HG02759 (cell line): ENCODE data around the gene LENG8.
A peak's percentile ranks its signal among the peaks of the same experiment; 100 is the strongest.
"Not testable (repeated sequence)": the region's sequence is repeated elsewhere in the genome, so short reads cannot be mapped to it uniquely, and the experiment has no call there.

Experiments
- ATAC-seq: cut with Tn5 transposase; IDR thresholded peaks from one replicate; pipeline ENCODE4 v1.9.1; 2021; ENCODE audit warnings: mild to moderate bottlenecking, moderate library complexity; ENCODE audit not compliant: unreplicated experiment

Gene LENG8

GRCh38 chr19:54439174-54439851, 9.7 kb upstream of the LENG8 start:
- ATAC-seq = no peak

DNA sequence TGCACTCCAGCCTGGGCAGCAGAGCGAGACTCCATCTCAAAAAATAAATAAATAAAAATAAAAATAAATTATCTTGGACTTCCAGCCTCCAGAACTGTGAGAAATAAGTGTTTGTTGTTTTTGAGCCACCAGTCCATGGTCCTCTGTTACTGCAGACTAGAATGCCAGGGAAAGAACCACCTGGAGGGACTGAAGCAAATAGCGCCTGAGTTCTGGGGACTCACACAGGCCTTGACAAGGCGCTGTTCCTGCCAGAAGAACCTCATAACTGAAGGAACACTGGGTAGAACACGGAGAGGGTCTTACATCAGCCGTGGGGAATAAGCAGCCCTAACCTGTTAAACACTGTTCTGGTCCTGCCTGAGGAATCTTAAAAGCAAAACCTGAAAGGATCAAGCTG, 8.4 kb upstream of the LENG8 start:
- no peak for ATAC-seq

GRCh38 chr19:54444737-54445136, 4.3 kb upstream of the LENG8 start:
- no peak for ATAC-seq

- ATAC-seq = not testable (repeated sequence)
Observed at GRCh38 chr19:54446349-54446748, 2.6 kb upstream of the LENG8 start.

- peak; percentile 7 for ATAC-seq
Observed at GRCh38 chr19:54448040-54448773, 792 bp upstream of the LENG8 start.

DNA sequence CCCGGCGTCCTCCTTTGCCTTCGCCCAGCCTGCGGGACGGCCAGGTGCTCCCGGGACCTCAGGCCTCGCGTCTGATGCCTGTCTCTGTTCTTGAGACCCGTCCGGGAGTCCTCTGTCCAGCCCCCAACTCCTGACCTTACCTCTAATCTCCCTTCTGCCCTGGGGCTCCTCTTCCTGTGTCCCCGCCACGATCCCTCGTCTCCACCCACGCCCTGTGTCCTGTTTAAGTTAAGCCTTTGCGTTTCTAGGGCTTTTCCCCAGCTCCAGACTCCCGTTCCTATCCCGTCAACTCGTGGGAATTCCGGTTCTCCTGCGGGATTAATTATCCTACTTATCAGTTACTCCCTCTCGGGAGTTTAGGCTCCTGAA, 686 bp downstream of the LENG8 start:
- ATAC-seq = no peak

GRCh38 chr19:54451331-54451871, 2.4 kb downstream of the LENG8 start:
- no peak for ATAC-seq

DNA sequence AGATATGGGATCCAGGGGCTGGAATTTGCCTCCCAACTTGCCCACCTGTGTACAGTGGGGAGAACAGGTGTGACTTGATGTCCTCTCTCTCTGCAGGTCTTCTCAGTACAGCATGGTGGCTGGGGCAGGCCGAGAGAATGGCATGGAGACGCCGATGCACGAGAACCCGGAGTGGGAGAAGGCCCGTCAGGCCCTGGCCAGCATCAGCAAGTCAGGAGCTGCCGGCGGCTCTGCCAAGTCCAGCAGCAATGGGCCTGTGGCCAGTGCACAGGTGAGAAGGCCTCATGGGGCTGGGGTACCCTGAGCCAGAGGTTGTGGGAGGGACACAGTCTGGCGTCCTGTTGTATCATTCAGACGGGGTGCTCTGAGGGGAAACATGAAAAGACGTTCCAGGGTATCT, 3.0 kb downstream of the LENG8 start:
- no peak for ATAC-seq

DNA sequence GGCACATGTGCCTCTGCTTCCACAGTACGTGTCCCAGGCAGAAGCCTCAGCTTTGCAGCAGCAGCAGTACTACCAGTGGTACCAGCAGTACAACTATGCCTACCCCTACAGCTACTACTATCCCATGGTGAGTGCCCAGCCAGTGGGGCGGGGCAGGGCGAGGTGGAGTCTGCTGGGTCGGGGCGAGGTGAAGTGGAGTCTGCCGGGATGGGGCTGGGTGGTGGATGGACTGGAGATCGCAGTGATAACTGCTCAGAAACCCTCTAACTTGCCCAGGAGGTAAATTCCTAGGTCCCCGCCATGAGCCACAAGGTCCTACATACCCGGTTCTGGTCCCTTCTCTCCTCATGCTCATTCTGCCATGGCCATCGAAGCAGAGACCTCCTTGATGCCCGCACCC, 3.6 kb downstream of the LENG8 start:
- ATAC-seq = no peak

DNA sequence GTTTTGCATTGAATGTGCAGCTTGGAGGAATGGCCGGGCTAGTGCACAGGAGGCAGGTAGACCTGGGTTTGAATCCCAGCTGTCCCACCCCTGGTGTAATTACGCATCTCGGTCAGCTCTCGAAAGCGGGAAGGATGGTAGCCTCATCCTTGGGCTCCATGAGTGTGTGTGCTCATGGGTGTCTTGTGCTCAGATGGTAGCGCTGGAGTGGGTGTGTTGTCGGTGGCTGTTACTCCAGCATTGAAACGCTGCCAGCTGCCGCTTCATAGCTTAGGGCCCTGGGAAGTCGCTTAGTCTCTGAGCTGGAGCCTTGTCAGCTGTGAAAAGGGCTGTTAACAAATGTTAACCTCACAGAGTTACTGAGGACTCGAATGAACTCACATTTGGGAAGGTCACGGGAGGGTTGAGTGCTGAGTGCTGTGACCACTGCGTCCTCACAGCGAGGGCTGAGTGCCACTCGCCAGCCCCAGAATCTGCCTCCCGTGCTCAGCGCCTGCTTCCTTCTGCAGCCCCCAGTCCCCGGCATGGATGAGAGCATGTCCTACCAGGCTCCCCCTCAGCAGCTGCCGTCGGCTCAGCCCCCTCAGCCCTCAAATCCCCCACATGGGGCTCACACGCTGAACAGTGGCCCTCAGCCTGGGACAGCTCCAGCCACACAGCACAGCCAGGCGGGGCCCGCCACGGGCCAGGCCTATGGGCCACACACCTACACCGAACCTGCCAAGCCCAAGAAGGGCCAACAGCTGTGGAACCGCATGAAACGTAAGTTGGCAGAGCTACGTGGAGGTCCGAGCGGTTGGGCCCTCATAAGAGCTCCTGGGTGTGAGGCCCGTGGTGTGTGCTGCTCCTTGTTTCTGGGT, 5.2 kb downstream of the LENG8 start:
- ATAC-seq = no peak

- no peak for ATAC-seq
Observed at GRCh38 chr19:54454781-54455675, 6.0 kb downstream of the LENG8 start.

DNA sequence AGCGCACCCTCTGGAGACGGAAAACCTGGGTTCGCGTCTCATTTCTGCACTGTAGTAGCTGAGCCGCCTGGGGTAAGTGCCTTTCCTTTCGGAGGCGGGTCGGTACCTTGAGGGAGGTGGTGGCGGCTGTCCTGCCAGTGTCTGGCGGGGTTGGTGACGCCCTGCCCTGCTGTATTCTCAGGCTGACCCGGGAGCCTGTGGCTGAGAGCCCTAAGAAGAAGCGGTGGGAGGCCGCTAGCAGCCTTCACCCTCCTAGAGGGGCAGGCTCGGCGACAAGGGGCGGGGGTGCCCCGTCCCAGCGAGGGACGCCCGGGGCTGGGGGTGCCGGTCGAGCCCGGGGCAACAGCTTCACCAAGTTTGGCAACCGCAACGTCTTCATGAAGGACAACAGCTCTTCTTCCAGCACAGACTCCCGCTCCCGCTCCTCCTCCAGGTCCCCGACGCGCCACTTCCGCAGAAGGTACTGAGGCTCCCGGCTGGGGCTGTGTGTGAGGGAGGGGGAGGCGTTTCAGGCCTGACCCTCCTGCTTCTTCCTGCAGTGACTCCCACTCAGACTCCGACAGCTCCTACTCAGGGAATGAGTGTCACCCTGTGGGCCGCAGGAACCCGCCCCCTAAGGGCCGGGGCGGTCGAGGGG, 6.9 kb downstream of the LENG8 start:
- ATAC-seq = no peak

DNA sequence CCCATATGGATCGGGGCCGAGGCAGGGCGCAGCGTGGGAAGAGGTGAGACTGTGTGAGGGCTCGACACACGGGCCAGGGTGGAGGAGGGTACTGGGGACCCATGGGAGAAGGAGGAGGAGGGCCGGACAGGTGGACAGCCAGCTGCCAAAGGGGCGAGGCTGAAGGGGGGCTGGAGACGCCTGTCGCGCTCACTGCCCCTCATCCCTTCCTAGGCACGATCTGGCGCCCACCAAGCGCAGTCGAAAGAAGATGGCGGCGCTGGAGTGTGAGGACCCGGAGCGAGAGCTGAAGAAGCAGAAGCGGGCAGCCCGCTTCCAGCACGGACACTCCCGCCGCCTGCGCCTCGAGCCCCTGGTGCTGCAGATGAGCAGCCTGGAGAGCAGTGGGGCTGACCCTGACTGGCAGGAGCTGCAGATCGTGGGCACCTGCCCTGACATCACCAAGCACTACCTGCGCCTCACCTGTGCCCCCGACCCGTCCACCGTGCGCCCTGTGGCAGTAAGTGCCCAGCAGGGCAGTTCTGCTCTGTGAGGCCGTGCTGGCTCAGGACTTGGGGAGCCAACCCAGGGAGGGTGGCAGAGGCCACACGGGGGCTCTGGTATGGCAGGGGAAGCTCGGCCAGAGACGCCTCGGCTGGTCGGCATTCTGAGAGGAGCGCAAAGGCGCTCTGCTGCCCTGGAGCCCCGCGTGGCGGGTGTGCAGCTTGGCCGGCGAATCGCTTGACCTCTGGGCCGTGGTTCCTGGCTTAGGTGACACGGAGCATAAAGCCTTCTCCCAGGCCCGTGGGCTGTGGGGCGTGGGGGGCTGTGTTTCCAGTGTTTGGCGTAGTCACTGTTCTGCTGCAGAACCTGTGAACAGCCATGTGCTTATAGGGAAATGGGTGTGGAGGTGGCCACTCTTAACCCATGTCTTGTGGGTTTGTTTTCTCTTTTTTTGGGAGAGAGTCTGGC, 7.7 kb downstream of the LENG8 start:
- ATAC-seq = no peak

DNA sequence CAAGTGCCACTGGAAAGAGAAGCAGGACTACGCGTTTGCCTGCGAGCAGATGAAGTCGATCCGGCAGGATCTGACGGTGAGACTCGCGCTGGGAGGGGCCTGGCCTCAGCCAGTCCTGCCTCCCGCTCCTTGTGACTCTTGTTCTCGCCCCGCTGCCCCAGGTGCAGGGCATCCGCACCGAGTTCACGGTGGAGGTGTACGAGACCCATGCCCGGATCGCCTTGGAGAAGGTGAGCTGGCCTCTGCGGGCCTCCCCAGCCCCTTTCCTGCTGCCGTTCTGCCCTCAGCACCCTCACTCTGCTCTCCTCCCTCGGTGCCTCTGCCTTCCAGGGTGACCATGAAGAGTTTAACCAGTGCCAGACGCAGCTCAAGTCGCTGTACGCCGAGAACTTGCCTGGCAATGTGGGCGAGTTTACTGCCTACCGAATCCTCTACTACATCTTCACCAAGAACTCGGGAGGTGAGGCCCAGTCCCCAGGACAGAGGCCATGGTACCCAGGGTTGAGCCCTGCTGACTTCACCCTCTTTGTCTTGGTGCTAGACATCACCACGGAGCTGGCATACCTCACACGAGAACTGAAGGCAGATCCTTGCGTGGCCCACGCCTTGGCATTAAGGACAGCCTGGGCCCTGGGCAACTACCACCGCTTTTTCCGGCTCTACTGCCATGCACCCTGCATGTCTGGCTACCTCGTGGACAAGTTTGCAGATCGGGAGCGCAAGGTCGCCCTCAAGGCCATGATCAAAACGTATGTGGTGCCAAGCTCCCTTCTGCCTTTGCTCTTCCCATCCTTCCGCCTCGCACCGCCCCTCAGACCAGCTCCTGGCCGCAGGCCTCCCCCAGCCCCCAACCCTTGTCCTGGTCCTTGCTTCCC, 9.0 kb downstream of the LENG8 start:
- ATAC-seq = no peak

GRCh38 chr19:54458648-54459281, 9.8 kb downstream of the LENG8 start:
- no peak for ATAC-seq

DNA sequence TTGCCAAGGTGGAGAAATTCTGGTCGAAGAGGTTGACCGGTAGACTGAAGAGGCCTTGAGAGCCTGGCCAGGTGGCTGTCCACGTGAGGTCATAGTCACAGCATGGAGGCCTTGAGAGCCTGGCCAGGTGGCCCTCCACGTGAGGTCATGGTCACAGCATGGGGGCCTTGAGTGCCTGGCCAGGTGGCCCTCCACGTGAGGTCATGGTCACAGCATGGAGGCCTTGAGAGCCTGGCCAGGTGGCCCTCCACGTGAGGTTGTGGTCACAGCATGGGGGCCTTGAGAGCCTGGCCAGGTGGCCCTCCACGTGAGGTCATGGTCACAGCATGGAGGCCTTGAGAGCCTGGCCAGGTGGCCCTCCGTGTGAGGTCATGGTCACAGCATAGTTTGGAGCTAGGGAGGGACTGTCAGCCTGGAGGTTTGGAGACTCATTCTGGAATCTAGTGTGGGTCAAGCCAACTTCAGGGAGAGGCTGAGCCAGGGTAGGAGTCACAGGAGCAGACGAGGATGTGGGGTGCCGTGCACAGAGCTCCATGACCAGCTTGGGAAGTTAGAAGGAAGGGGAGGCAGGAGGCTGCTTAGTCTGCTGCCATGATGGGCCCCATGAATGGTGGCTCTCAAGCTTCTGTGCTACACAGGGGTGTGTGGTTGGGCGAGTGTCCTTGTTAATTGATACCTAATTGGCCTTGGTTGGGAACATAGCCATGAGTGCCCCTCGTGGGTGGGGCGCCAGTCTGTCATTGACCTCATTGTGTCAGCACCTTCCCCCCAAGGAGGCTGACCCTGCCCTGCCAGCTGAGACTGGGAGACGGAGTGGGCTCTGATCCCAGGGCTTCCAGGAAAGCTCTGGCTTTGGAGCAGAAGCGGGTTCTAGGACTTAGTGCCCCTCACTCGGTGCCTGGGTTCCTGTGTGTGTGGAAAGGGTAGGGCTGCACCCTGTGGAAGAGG, 10.6 kb downstream of the LENG8 start:
- ATAC-seq = no peak
